B cell (primary cell): ENCODE results near the gene CNTN2.

Source experiments
- EZH2 ChIP-seq: IDR thresholded peaks from 2 replicates; pipeline ENCODE4 v1.6.1; 2012; ENCODE audit warnings: borderline replicate concordance, low read depth, mild to moderate bottlenecking, moderate library complexity, low read length; ENCODE audit not compliant: insufficient read depth, poor library complexity, severe bottlenecking
- TF ChIP-seq, protein P1 (sequence below): fragments of 200-600 bp; IDR thresholded peaks from one replicate; pipeline ENCODE4 v1.8.0; 2022; ENCODE audit warnings: antibody characterized with exemption, mild to moderate bottlenecking

DNA sequence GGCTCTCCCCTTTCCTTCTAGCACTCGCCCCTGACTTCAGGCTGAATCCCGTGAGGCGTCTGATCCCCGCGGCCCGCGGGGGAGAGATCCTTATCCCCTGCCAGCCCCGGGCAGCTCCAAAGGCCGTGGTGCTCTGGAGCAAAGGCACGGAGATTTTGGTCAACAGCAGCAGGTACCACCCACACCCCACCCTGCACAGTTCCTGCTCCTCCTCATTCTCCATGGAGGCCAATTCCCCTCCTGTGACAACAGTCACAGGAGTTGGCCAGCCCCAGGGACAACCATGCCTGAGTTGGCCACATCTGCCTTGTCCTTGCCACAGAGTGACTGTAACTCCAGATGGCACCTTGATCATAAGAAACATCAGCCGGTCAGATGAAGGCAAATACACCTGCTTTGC is 21.3 kb downstream of the CNTN2 start:
- TF ChIP-seq, protein P1, sequence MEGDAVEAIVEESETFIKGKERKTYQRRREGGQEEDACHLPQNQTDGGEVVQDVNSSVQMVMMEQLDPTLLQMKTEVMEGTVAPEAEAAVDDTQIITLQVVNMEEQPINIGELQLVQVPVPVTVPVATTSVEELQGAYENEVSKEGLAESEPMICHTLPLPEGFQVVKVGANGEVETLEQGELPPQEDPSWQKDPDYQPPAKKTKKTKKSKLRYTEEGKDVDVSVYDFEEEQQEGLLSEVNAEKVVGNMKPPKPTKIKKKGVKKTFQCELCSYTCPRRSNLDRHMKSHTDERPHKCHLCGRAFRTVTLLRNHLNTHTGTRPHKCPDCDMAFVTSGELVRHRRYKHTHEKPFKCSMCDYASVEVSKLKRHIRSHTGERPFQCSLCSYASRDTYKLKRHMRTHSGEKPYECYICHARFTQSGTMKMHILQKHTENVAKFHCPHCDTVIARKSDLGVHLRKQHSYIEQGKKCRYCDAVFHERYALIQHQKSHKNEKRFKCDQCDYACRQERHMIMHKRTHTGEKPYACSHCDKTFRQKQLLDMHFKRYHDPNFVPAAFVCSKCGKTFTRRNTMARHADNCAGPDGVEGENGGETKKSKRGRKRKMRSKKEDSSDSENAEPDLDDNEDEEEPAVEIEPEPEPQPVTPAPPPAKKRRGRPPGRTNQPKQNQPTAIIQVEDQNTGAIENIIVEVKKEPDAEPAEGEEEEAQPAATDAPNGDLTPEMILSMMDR = no peak
- TF ChIP-seq EZH2 = no peak
